WTC11 (cell line): ENCODE results near the gene ASCC1. TPM values are rescaled to one million over a fixed set of nuclear protein-coding genes. Genes with fewer than 3 reads are reported as not detected.
A peak's percentile ranks its signal among the peaks of the same experiment; 100 is the strongest.

ENCODE experiments used
- ATAC-seq: fragments of 200-7000 bp; cut with Tn5 transposase; 2 replicates; pipeline ENCODE4 v1.10.0; 2021; ENCODE audit warnings: mild to moderate bottlenecking, moderate library complexity
- CTCF ChIA-PET: fragments of 300-600 bp; sonication (Branson Sonifier 250); formaldehyde crosslinking; loops from one replicate; lab custom pipeline; 2021; ENCODE audit warnings: antibody characterized with exemption; lab: Charles Lee
- POLR2A ChIA-PET: fragments of 350-600 bp; sonication (Branson Sonifier 250); formaldehyde crosslinking; loops from one replicate; lab custom pipeline; 2021; ENCODE audit warnings: antibody characterized with exemption; lab: Charles Lee
- DNase-seq: peaks from one replicate; pipeline ENCODE4 v3.0.0; 2021; ENCODE audit warnings: low spot score
- H3K27ac Mint-ChIP-seq: 2 replicates; pipeline ENCODE4 v1.8.0; 2021; ENCODE audit warnings: mixed read lengths
- H3K27me3 Mint-ChIP-seq: 2 replicates; pipeline ENCODE4 v1.8.0; 2021; ENCODE audit warnings: low read depth, mild to moderate bottlenecking, moderate library complexity, mixed read lengths
- H3K36me3 Mint-ChIP-seq: 2 replicates; pipeline ENCODE4 v1.8.0; 2021; ENCODE audit warnings: mixed read lengths
- H3K4me1 Mint-ChIP-seq: 2 replicates; pipeline ENCODE4 v1.8.0; 2022; ENCODE audit warnings: mixed read lengths
- H3K4me3 Mint-ChIP-seq: 2 replicates; pipeline ENCODE4 v1.8.0; 2021; ENCODE audit warnings: mild to moderate bottlenecking, moderate library complexity, mixed read lengths
- H3K9me3 Mint-ChIP-seq: 2 replicates; pipeline ENCODE4 v1.8.0; 2021; ENCODE audit warnings: mixed read lengths
- AFF4 ChIP-seq: sonication (generic); formaldehyde crosslinking; IDR thresholded peaks from 2 replicates; pipeline ENCODE4 v1.8.1; 2023; ENCODE audit warnings: mild to moderate bottlenecking, missing genetic modification reagents, borderline replicate concordance
- ATF3 ChIP-seq: sonication (generic); formaldehyde crosslinking; conservative IDR thresholded peaks from 2 replicates; pipeline ENCODE4 v1.8.1; 2022; ENCODE audit warnings: mild to moderate bottlenecking, missing genetic modification reagents
- ELF4 ChIP-seq: sonication (generic); formaldehyde crosslinking; IDR thresholded peaks from 2 replicates; pipeline ENCODE4 v1.8.1; 2022; ENCODE audit warnings: low read depth, mild to moderate bottlenecking, moderate library complexity, missing genetic modification reagents
- IRF1 ChIP-seq: sonication (generic); formaldehyde crosslinking; IDR thresholded peaks from 2 replicates; pipeline ENCODE4 v1.8.0; 2023; ENCODE audit warnings: missing genetic modification reagents
- IRF2 ChIP-seq: sonication (generic); formaldehyde crosslinking; IDR thresholded peaks from 2 replicates; pipeline ENCODE4 v1.8.0; 2022; ENCODE audit warnings: low read depth, missing genetic modification reagents, borderline replicate concordance
- KAT7 ChIP-seq: sonication (generic); formaldehyde crosslinking; IDR thresholded peaks from 2 replicates; pipeline ENCODE4 v1.8.1; 2023; ENCODE audit warnings: missing genetic modification reagents, mild to moderate bottlenecking, borderline replicate concordance
- NFATC4 ChIP-seq: fragments of 250-450 bp; sonication (Bioruptor Pico); IDR thresholded peaks from 2 replicates; pipeline ENCODE4 v1.9.0; 2021; ENCODE audit warnings: mild to moderate bottlenecking
- PRRX2 ChIP-seq: fragments of 250-450 bp; sonication (Bioruptor Pico); IDR thresholded peaks from 2 replicates; pipeline ENCODE4 v1.8.0; 2021; ENCODE audit warnings: mild to moderate bottlenecking
- SMAD4 ChIP-seq: sonication (generic); formaldehyde crosslinking; IDR thresholded peaks from 2 replicates; pipeline ENCODE4 v1.8.0; 2022; ENCODE audit warnings: mild to moderate bottlenecking, missing genetic modification reagents
- STAT6 ChIP-seq: sonication (generic); formaldehyde crosslinking; conservative IDR thresholded peaks from 2 replicates; pipeline ENCODE4 v1.8.1; 2023; ENCODE audit warnings: mild to moderate bottlenecking, low read depth, missing genetic modification reagents, moderate library complexity
- ZBTB21 ChIP-seq: sonication (generic); formaldehyde crosslinking; IDR thresholded peaks from 2 replicates; pipeline ENCODE4 v1.8.1; 2023; ENCODE audit warnings: mild to moderate bottlenecking, missing genetic modification reagents, borderline replicate concordance
- ZMAT4 ChIP-seq: fragments of 250-450 bp; sonication (Bioruptor Pico); IDR thresholded peaks from 2 replicates; pipeline ENCODE4 v1.9.0; 2021; ENCODE audit warnings: mild to moderate bottlenecking
- ZNF121 ChIP-seq: sonication (generic); formaldehyde crosslinking; IDR thresholded peaks from 2 replicates; pipeline ENCODE4 v1.8.0; 2023; ENCODE audit warnings: missing genetic modification reagents
- ZNF532 ChIP-seq: fragments of 250-450 bp; sonication (Bioruptor Pico); IDR thresholded peaks from 2 replicates; pipeline ENCODE4 v1.9.0; 2021; ENCODE audit warnings: mild to moderate bottlenecking, borderline replicate concordance
- ZNF671 ChIP-seq: fragments of 250-450 bp; sonication (Bioruptor Pico); IDR thresholded peaks from 2 replicates; pipeline ENCODE4 v1.8.0; 2021; ENCODE audit warnings: mild to moderate bottlenecking
- ZSCAN18 ChIP-seq: fragments of 250-450 bp; sonication (Bioruptor Pico); IDR thresholded peaks from 2 replicates; pipeline ENCODE4 v2.1.2; 2022; ENCODE audit warnings: mild to moderate bottlenecking, moderate library complexity
- total RNA-seq: library from RNA; stranded (reverse); gene quantifications from 3 replicates; pipeline ENCODE4 v1.2.3, GENCODE V29; 2021

ASCC1 gene
- total RNA-seq, 1 experiment from 2014 or later: 30.4 TPM

- CTCF ChIA-PET: interaction anchor here (1.2 kb wide), 1 partner anchor 22 kb away, joined by 3 read pairs; no protein-coding TSS in a partner anchor
- TF ChIP-seq ZNF532 (CRISPR knock-in tag): no peak
- TF ChIP-seq ELF4 (CRISPR knock-in tag): no peak
- no peak for TF ChIP-seq PRRX2 (CRISPR knock-in tag)
- TF ChIP-seq ZNF121 (CRISPR knock-in tag): no peak
- no peak for TF ChIP-seq SMAD4 (CRISPR knock-in tag)
- TF ChIP-seq ZMAT4 (CRISPR knock-in tag): no peak
- no peak for TF ChIP-seq ZSCAN18 (CRISPR knock-in tag)
- H3K4me1 Mint-ChIP-seq: no peaks in the 10 kb centered on the region
- H3K27ac Mint-ChIP-seq: peak overlapping the region; percentile 25; the same call in 1 of the 2 replicates
- DNase-seq: no peak
- ATAC-seq: no peak
- H3K9me3 Mint-ChIP-seq: no peaks in the 10 kb centered on the region
- peaks cover 25% of the 10 kb centered on the region for H3K36me3 Mint-ChIP-seq
- POLR2A ChIA-PET: interaction anchor here (0.5 to 1.5 kb wide), 2 partner anchors 19 to 38 kb away, joined by 3 to 4 read pairs; partner anchors contain the start of gene DDIT4
- H3K4me3 Mint-ChIP-seq: no peak overlapping the region
- H3K27me3 Mint-ChIP-seq: no peaks in the 10 kb centered on the region
These were observed 19.6 kb upstream of the ASCC1 start for GRCh38 chr10:72235544-72236279.

- Mint-ChIP-seq H3K36me3 (peaks cover 34% of the 10 kb centered on the region), H3K27ac (no peak overlapping the region), H3K4me1 (no peaks in the 10 kb centered on the region), H3K27me3 (no peaks in the 10 kb centered on the region), H3K9me3 (no peaks in the 10 kb centered on the region), H3K4me3 (no peak overlapping the region)
- POLR2A ChIA-PET: interaction anchor here (0.7 kb wide), 2 partner anchors 37 to 1019 kb away, joined by 3 to 4 read pairs; no protein-coding TSS in a partner anchor
- no peak for DNase-seq
- TF ChIP-seq ZBTB21: no peak
- TF ChIP-seq IRF2 (CRISPR knock-in tag): no peak
- no peak for TF ChIP-seq PRRX2 (CRISPR knock-in tag)
- no peak for TF ChIP-seq KAT7 (CRISPR knock-in tag)
- TF ChIP-seq STAT6 (CRISPR knock-in tag): no peak
- no peak for TF ChIP-seq ZNF671 (CRISPR knock-in tag)
- TF ChIP-seq AFF4 (CRISPR knock-in tag): no peak
- no peak for TF ChIP-seq ATF3 (CRISPR knock-in tag)
- no peak for TF ChIP-seq IRF1 (CRISPR knock-in tag)
- no peak for TF ChIP-seq NFATC4 (CRISPR knock-in tag)
- no peak for ATAC-seq
- CTCF ChIA-PET: no interaction called here
These were observed 18.6 kb upstream of the ASCC1 start for GRCh38 chr10:72234560-72235095.
